KMS-11 (cell line): ENCODE results near the gene NOTCH2.
"Not testable (repeated sequence)": the region's sequence is repeated elsewhere in the genome, so short reads cannot be mapped to it uniquely, and the experiment has no call there.

Experiments
- H2AFZ ChIP-seq: fragments of 200-600 bp; sonication (generic); 2 replicates; pipeline ENCODE4 v1.6.1; 2016; ENCODE audit warnings: antibody characterized with exemption, mixed run types, low read depth
- H3K27ac ChIP-seq: fragments of 200-600 bp; sonication (generic); 2 replicates; pipeline ENCODE4 v1.6.1; 2016; ENCODE audit warnings: mild to moderate bottlenecking, mixed run types
- H3K27me3 ChIP-seq: fragments of 200-600 bp; sonication (generic); 2 replicates; pipeline ENCODE4 v1.6.1; 2017; ENCODE audit warnings: mild to moderate bottlenecking, low read depth, mixed run types, moderate library complexity; ENCODE audit not compliant: insufficient read depth
- H3K36me3 ChIP-seq: fragments of 200-600 bp; sonication (generic); 2 replicates; pipeline ENCODE4 v1.6.1; 2017; ENCODE audit warnings: mild to moderate bottlenecking, mixed run types; ENCODE audit not compliant: insufficient read depth
- H3K4me1 ChIP-seq: fragments of 200-600 bp; sonication (generic); 2 replicates; pipeline ENCODE4 v1.6.1; 2016; ENCODE audit warnings: mild to moderate bottlenecking, low read depth, mixed run types; ENCODE audit not compliant: poor library complexity, severe bottlenecking
- H3K4me2 ChIP-seq: fragments of 200-600 bp; sonication (generic); 2 replicates; pipeline ENCODE4 v1.7.0; 2016; ENCODE audit warnings: mild to moderate bottlenecking, mixed run types
- H3K4me3 ChIP-seq: fragments of 200-600 bp; sonication (generic); IDR thresholded peaks from 2 replicates; pipeline ENCODE4 v1.6.1; 2017; ENCODE audit warnings: low read depth, low read length, mixed read lengths; ENCODE audit not compliant: insufficient read depth
- H3K79me2 ChIP-seq: fragments of 200-600 bp; sonication (generic); 2 replicates; pipeline ENCODE4 v1.6.1; 2016; ENCODE audit warnings: low read depth, mixed run types; ENCODE audit not compliant: insufficient read depth
- H3K9ac ChIP-seq: fragments of 200-600 bp; sonication (generic); 2 replicates; pipeline ENCODE4 v1.6.1; 2016; ENCODE audit warnings: mild to moderate bottlenecking, mixed run types
- H4K20me1 ChIP-seq: fragments of 200-600 bp; sonication (generic); 2 replicates; pipeline ENCODE4 v1.6.1; 2016; ENCODE audit warnings: mild to moderate bottlenecking, mixed run types; ENCODE audit not compliant: insufficient read depth

NOTCH2 gene

GRCh38 chr1:120069067-120069919, at the start of gene NOTCH2:
TSS of gene NOTCH2 (minus strand) at chr1:120069662. CDS start at chr1:120069406, 256 bp downstream.
- H3K9ac ChIP-seq, result peak within 1 kb of the TSS; percentile 35; the same call in 1 of the 2 replicates

GRCh38 chr1:120117371-120118177, 48.1 kb upstream of the NOTCH2 start:
- not testable (repeated sequence) for H3K79me2 ChIP-seq, H2AFZ ChIP-seq, H3K36me3 ChIP-seq, H3K27me3 ChIP-seq, H4K20me1 ChIP-seq, H3K4me3 ChIP-seq
- Histone ChIP-seq H3K9ac (peak overlapping the region; percentile 35), H3K27ac (peak overlapping the region; percentile 67), H3K4me1 (peaks cover 41% of the 10 kb centered on the region), H3K4me2 (peak overlapping the region; percentile 82)

More at GRCh38 chr1:120069067-120069919, at the start of gene NOTCH2:
- not testable (repeated sequence) for H3K4me3 ChIP-seq, H3K79me2 ChIP-seq, H3K36me3 ChIP-seq, H3K4me2 ChIP-seq, H3K27me3 ChIP-seq, H3K4me1 ChIP-seq, H3K27ac ChIP-seq, H4K20me1 ChIP-seq
- H2AFZ ChIP-seq, result peak within 1 kb of the TSS; percentile 22; the same call in 1 of the 2 replicates

GRCh38 chr1:120116094-120116493, 46.6 kb upstream of the NOTCH2 start:
- H2AFZ ChIP-seq, H3K4me3 ChIP-seq, H3K9ac ChIP-seq, H4K20me1 ChIP-seq, H3K36me3 ChIP-seq, H3K27ac ChIP-seq, H3K4me2 ChIP-seq, H3K79me2 ChIP-seq, H3K27me3 ChIP-seq: not testable (repeated sequence)
- peaks cover 37% of the 10 kb centered on the region for H3K4me1 ChIP-seq

GRCh38 chr1:120113134-120113533, 43.7 kb upstream of the NOTCH2 start:
- not testable (repeated sequence) for H3K4me3 ChIP-seq

GRCh38 chr1:120112212-120112611, 42.8 kb upstream of the NOTCH2 start:
- not testable (repeated sequence) for H4K20me1 ChIP-seq, H3K27me3 ChIP-seq, H2AFZ ChIP-seq, H3K9ac ChIP-seq, H3K79me2 ChIP-seq, H3K36me3 ChIP-seq, H3K27ac ChIP-seq, H3K4me3 ChIP-seq, H3K4me2 ChIP-seq
- peaks cover 29% of the 10 kb centered on the region for H3K4me1 ChIP-seq

More at GRCh38 chr1:120113134-120113533, 43.7 kb upstream of the NOTCH2 start:
- not testable (repeated sequence) for H3K27me3 ChIP-seq, H3K79me2 ChIP-seq, H3K4me2 ChIP-seq, H3K9ac ChIP-seq, H2AFZ ChIP-seq, H3K27ac ChIP-seq, H4K20me1 ChIP-seq, H3K36me3 ChIP-seq
- H3K4me1 ChIP-seq, result peaks cover 32% of the 10 kb centered on the region

GRCh38 chr1:120111771-120112170, 42.3 kb upstream of the NOTCH2 start:
- not testable (repeated sequence) for H3K79me2 ChIP-seq, H3K27me3 ChIP-seq, H3K4me2 ChIP-seq, H3K36me3 ChIP-seq, H3K27ac ChIP-seq, H3K4me3 ChIP-seq, H3K9ac ChIP-seq, H2AFZ ChIP-seq, H4K20me1 ChIP-seq
- peaks cover 26% of the 10 kb centered on the region for H3K4me1 ChIP-seq

- H3K9ac ChIP-seq, H3K4me3 ChIP-seq, H3K27me3 ChIP-seq, H2AFZ ChIP-seq, H3K79me2 ChIP-seq, H3K4me2 ChIP-seq, H4K20me1 ChIP-seq, H3K27ac ChIP-seq, H3K36me3 ChIP-seq: not testable (repeated sequence)
- peaks cover 22% of the 10 kb centered on the region for H3K4me1 ChIP-seq
Observed at GRCh38 chr1:120111008-120111407, 41.5 kb upstream of the NOTCH2 start.

GRCh38 chr1:120109656-120110055, 40.2 kb upstream of the NOTCH2 start:
- H3K4me3 ChIP-seq, H3K36me3 ChIP-seq, H3K79me2 ChIP-seq, H3K9ac ChIP-seq, H3K4me2 ChIP-seq, H3K27ac ChIP-seq, H4K20me1 ChIP-seq, H3K27me3 ChIP-seq, H2AFZ ChIP-seq: not testable (repeated sequence)
- H3K4me1 ChIP-seq, result peaks cover 19% of the 10 kb centered on the region

GRCh38 chr1:120109180-120109579, 39.7 kb upstream of the NOTCH2 start:
- not testable (repeated sequence) for H3K4me2 ChIP-seq, H4K20me1 ChIP-seq, H3K36me3 ChIP-seq, H3K9ac ChIP-seq, H2AFZ ChIP-seq, H3K79me2 ChIP-seq, H3K4me3 ChIP-seq, H3K27ac ChIP-seq, H3K27me3 ChIP-seq
- peaks cover 15% of the 10 kb centered on the region for H3K4me1 ChIP-seq

GRCh38 chr1:120105288-120105687, 35.8 kb upstream of the NOTCH2 start:
- H3K36me3 ChIP-seq, H3K4me3 ChIP-seq, H3K27ac ChIP-seq, H3K79me2 ChIP-seq, H3K27me3 ChIP-seq, H3K4me2 ChIP-seq, H3K4me1 ChIP-seq, H4K20me1 ChIP-seq, H3K9ac ChIP-seq, H2AFZ ChIP-seq: not testable (repeated sequence)
